Stimulated activated CD8-positive, alpha-beta memory T cell treated with anti-CD3 and anti-CD28 coated beads, Interleukin-4, amount 100 ng/mL, for 48 hours (primary cell): Measurements from ENCODE around the gene INTS1.
"Not testable (repeated sequence)": the region's sequence is repeated elsewhere in the genome, so short reads cannot be mapped to it uniquely, and the experiment has no call there.

Source experiments
- DNase-seq: peaks from one replicate; pipeline ENCODE4 v3.0.0-alpha.2; 2020

The INTS1 gene

DNA sequence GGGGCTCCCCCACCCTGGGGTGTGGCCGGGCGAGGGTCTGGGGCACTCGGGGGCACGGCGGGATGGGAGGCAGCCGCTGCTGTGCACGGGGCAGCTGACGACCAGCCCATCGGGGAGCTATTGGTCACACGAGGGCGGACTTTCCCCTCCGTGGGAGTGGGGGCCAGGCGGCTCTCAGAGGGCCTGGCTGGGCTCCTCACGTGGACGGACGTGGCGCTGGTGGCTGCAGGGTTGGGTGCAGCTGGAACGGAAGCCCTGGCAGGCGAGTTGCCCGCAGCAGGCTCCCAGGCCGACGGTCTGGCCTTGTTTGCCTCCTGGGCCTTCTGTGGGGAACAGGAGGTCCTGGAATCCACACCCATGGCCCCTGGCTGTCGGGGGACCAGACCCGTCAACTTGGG is 59.3 kb downstream of the INTS1 start:
- DNase-seq, result no peak

DNA sequence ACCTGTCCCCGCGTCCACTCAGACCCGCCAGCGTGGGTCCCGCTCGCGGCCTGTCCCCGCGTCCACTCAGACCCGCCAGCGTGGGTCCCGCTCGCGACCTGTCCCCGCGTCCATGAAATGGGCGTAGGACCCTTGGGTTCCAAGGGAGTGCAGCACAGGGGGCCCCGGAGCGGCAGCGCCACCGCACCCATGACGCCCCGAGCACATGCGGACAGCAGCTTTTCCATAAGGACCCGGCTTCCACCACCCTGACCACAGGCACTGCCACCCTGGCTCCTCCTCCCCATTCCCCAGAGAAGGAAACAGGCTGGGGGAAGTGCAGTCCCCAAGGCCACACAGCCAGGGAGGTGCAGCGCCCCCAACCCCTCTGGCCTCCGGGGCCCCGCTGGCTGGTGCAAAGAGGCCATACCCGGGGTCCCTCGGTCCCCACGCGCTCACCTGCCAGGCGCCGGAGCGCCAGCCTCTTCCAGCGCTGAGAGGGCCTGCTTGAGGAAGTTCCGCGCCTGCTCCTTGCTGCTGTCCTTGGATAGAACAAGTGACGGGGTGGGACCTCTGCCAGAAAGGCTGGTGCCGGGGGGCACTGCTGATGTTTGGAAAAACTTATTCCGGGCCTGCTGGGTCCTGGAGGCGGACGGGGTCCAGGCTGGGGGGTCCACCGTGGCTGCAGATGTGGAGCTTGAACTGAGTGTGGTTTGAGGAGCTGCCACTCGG is 59.8 kb downstream of the INTS1 start:
- no peak for DNase-seq

GRCh38 chr7:1443587-1444200 is 60.5 kb downstream of the INTS1 start:
- DNase-seq, result not testable (repeated sequence)

GRCh38 chr7:1442355-1443124 is 61.6 kb downstream of the INTS1 start:
- DNase-seq, result no peak

DNA sequence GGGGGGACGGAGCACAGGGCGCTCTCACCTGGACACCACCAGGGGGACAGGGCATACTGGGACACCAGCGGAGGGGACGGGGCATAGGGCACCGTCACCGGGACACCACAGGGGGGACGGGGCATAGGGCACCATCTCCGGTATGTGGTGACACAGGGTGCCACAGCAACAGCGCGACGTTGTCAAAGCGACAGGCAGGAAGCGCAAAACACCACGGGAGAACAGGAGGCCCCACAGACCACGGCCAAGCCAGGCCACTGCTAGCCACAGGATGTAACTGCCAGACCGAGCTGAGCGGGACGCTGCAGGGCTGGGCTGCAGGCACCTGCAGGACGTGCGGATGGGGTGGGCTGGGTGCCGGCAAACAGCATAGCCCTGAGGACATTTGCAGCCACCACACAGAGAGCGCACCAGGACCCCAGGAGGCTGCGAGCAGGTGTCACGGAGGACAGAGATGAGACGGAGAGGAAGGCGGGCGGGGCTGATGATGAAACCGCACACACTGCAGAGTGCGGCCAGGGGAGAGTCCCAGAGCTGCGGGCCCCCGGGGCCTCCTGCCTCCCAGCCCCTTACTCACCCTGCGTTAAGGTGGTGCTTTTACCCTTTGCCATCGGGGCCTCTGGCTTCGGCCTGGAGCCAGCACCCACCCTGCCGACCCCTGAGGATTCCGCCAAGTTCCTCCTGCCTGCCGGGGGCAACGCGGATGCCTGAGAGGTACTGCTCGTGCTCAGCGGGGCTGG is 62.4 kb downstream of the INTS1 start:
- DNase-seq, result no peak

DNA sequence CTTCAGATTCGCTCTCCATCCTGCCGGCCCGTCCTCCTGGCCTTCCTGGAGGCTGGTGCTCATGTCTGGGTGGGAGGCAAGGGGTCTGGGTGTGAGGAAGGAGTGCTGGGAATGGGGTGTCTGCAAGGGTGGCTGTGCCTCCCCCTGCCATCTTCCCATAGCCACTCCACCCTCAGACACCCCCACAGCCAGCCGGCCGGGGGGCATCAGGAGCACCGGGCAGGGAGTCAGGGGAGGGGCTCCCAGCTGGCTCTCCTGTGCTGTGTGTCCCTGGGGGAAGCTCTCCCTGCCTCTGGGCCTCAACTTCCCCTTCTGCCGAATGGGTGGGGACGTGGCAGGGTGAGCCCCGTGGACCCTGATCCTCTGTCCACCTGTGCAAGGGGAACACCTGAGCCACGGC is 63.6 kb downstream of the INTS1 start:
- no peak for DNase-seq

DNA sequence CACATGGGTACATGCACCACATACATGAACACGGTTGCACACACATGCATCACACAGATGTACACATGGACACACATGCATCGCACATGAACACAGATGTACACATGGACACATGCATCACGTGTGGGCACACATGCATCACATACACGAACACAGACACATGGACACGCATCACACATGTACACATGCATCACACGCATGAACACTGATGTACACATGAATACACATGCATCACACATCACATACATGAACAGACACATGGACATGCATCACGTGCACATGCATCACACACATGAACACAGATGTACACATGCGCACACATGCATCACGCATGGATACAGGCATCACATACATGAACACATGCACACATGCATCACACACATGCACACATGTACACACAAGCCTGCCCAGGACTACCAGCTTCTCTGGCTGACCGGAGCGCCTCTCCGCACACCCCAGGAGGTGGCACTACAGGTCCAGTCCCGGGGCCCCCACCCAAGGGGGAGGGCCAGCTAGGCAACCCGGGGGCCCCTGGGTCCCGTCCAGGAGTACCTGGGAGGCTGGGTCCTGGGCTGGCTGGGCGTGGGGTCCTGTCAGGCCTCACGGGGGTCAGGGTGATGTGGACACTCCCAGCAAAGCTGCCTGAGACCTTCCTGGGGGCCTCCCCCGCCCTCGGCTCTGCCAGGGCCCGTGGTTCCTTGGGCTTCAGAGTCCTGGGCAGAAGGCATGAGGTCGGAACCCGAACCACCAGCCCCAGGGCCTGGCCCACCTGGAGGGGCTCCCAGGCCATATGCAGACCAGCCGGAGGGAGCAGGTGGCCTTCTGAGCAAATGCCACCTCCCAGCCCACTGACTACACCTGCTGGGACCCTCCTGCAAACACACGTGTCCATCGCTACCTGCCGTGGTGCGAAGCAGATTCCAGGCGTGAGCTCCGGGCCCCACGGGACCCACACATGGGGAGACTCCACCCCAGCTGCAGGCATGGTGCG is 64.5 kb downstream of the INTS1 start:
- no peak for DNase-seq

- DNase-seq, result no peak
These were observed 65.4 kb downstream of the INTS1 start for GRCh38 chr7:1438821-1439220.

DNA sequence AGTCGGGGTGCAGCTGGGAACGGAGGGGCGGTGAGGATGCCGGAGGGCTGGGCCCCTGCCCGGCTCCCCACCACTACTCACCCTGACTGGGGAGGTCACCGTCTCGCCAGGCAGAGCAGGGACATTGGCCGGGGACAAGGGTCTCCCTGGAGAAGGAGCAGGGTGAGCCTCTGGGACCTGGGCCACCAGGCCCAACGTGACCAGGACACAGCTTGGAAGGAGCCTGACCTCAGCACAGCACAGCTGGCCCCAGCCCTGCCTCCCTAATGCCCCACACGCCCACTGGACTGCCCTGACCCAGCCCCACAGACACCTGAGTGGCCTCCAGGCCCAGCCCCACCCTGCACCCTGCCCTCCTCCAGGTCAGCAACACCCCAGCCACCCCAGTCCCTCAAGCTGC is 66.0 kb downstream of the INTS1 start:
- DNase-seq, result no peak

GRCh38 chr7:1437155-1437880 is 66.9 kb downstream of the INTS1 start:
- DNase-seq, result no peak

- DNase-seq, result no peak
These were observed 67.6 kb downstream of the INTS1 start for GRCh38 chr7:1436608-1437007.

- no peak for DNase-seq
These were observed 69.1 kb downstream of the INTS1 start for GRCh38 chr7:1434891-1435670.

- DNase-seq, result no peak
These were observed 69.9 kb downstream of the INTS1 start for GRCh38 chr7:1434165-1434718.

- no peak for DNase-seq
These were observed 70.9 kb downstream of the INTS1 start for GRCh38 chr7:1433128-1433920.

DNA sequence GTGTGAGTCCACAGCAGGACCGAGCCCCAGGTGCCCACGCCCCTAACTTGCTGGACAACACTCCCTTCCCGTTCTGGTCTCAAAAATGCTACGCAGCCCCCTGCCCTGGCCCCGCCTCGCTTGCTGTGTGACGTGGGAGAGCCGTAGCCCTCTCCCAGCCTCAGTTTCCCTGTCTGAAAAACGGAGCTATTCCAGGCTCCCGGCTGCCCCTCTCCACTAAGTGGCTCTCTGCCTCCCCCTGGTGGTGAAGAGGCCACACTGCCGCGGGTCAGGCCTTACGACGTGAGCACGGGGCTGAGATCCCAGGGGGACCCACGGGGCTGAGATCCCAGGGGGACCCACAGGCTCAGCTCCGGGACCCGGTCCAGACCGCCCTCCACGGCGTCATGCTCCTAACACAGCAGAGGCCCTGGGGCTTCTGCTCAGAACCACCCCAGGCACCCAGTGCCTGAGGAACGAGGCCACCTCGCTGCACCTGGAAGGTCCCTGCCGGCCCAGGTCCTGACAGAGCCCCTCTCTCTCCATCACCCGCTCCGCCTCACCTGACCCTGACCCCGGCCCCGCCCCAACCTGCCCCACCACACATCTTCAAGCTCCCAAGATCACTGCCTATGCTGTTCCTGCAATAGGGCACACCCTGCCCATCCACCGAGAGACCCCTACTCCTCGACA is 71.6 kb downstream of the INTS1 start:
- DNase-seq, result peak; percentile 94

- no peak for DNase-seq
These were observed 72.4 kb downstream of the INTS1 start for GRCh38 chr7:1431634-1432380.

- no peak for DNase-seq
These were observed 73.0 kb downstream of the INTS1 start for GRCh38 chr7:1431226-1431625.
